Measurements from ENCODE around the gene TGFBR2.

TGFBR2 gene

DNA sequence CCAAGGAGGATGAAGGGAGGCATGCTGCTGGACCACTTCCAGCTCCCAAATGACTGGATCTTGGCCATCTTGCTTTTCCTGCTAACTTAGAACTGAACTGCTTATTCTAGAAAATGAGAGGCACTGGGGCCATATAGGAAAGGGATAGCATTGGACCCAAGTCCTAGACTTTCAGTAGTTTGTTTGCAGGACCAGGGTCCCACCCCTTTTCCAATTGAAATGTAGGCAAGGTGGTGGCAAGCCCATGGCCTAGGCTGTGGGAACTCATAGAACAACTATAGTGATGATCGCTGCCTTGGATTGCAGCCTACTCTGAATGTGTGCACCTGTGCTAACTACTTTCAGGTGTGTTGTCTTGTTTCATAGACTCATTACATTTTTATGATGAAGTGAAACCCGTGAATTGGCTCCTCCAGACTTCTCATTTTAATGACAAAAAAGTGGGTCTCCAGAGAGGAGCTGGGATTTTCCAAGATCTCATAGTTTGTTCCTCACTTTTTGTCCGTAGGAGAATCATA, 50.3 kb downstream of the TGFBR2 start:
- TF ChIP-seq, protein P1, sequence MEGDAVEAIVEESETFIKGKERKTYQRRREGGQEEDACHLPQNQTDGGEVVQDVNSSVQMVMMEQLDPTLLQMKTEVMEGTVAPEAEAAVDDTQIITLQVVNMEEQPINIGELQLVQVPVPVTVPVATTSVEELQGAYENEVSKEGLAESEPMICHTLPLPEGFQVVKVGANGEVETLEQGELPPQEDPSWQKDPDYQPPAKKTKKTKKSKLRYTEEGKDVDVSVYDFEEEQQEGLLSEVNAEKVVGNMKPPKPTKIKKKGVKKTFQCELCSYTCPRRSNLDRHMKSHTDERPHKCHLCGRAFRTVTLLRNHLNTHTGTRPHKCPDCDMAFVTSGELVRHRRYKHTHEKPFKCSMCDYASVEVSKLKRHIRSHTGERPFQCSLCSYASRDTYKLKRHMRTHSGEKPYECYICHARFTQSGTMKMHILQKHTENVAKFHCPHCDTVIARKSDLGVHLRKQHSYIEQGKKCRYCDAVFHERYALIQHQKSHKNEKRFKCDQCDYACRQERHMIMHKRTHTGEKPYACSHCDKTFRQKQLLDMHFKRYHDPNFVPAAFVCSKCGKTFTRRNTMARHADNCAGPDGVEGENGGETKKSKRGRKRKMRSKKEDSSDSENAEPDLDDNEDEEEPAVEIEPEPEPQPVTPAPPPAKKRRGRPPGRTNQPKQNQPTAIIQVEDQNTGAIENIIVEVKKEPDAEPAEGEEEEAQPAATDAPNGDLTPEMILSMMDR (IDR thresholded peaks at IDR 0.05; ENCODE audit: insufficient read depth, low read depth, low read length, missing control alignments), result no peak
- DNase-seq (ENCODE audit: low read depth), result no peak
- H3K4me3 ChIP-seq (ENCODE audit: low read depth, low read length), result no peak overlapping the region

DNA sequence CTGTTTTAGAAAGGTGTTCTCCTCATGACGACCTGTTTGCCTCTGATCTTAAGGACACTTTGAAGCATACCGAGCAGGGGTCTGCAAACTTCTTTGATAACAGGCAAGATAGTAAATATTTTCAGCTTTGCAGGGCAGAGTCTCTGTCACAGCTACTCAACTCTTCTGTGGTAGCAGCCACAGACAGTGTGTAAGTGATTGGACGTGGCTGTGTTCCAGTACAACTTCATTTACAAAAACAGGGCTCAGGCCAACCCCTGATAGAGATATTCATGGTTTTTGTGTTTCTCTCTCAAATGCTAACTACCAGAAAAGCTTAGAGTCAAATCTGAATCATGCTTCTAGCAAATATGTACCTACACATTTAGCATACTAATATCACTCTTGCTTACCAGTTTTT, 51.5 kb downstream of the TGFBR2 start:
- H3K4me3 ChIP-seq (ENCODE audit: low read depth, low read length), result no peak overlapping the region
- DNase-seq (ENCODE audit: low read depth), result no peak
- TF ChIP-seq, protein P1 (IDR thresholded peaks at IDR 0.05; ENCODE audit: insufficient read depth, low read depth, low read length, missing control alignments), result no peak

DNA sequence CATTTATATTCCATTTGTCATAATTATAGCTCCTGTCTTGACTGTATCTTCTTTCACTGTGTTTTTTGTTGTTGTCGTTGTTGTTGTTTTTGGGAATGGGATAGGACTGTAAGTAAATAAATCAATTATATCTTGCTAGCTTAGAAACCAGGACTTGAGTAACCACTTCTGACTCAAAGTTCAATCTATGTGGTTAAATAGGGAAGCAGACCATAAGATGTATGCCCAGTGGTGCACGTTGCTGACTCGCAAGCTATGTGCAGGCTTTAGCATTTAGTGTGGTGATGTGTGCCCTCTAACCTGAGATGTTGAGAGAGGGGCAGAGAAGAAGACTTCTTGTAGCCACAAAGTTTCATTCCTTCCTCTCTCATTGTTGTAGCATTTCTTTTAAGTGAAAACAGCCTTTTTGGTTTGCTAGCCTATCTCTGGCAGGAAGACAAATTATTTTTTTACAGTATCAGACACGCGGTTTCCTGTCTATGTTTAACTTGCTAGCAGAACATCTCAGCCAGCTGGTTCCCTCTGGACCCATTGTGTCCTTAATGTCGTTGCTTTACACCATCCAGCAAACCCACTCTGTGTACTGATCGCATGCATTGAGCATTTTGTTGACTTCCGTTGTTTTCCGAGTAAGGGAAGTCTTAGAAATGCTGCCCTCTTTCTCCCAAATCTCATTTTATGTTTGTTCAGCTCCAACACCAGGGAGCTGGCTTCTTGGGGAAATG, 52.1 kb downstream of the TGFBR2 start:
- TF ChIP-seq, protein P1 (IDR thresholded peaks at IDR 0.05; ENCODE audit: insufficient read depth, low read depth, low read length, missing control alignments), result no peak
- H3K4me3 ChIP-seq (ENCODE audit: low read depth, low read length), result no peak overlapping the region
- peak; percentile 68 for DNase-seq (ENCODE audit: low read depth)

DNA sequence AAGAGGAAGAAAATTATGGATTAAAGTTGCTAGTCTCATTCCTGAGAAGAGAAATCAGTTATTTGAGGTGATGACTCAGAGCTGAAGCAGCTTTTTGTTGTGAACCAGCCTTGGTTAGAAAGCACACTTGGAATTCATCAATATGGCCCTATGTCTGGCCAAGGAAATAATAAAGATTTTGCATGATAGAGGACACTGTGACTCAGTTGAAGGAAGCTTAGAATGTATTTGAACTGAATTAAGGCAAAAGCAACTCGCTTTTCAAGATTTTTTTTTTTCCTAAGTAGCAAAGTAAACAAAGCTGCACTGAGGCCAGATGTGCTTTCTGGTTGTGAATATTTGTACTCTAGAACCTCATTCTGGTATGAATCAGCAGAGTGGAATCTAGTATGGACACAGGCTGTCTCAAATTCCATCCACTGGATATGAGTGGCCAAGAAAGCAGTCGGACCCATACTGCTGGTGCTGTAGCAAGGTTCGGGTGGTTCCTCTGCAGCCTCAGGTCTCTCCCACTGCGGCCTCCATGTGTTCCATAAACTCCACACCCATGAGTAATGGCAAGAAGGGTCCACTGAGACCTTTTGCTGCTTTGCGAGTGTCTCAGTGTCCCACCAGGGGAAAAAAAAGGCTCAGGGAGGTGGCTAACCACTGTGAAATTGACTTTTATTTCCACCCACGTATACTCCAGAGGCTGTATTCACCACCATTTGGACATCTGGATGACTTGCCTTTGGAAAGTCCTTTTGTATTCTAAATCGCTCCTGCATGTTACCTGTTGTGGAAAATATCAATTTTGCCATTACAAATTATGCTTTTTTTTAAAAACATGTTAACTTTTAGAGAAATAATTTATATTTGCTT, 53.1 kb downstream of the TGFBR2 start:
- H3K4me3 ChIP-seq (ENCODE audit: low read depth, low read length), result no peak overlapping the region
- TF ChIP-seq, protein P1 (IDR thresholded peaks at IDR 0.05; ENCODE audit: insufficient read depth, low read depth, low read length, missing control alignments), result no peak
- no peak for DNase-seq (ENCODE audit: low read depth)

DNA sequence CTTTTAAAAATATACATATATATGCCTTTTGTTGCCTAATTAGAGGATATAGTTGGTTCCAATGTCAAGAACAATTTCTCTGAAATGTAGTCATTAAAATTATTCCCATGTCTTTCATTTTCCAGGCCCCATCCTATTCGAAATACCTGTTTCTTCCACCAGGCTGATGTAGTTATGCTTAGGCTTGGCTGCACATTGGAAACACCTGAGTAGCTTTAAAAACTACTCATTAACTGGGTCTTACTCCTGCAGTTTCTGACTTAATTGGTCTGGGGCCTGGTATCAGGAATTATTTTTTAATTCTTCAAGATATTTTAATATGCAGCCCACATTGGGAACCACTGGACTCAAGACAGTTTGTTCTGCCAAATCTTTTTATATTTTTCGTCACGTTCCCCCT, 53.7 kb downstream of the TGFBR2 start:
- H3K4me3 ChIP-seq (ENCODE audit: low read depth, low read length), result no peak overlapping the region
- TF ChIP-seq, protein P1 (IDR thresholded peaks at IDR 0.05; ENCODE audit: insufficient read depth, low read depth, low read length, missing control alignments), result no peak
- DNase-seq (ENCODE audit: low read depth), result no peak

DNA sequence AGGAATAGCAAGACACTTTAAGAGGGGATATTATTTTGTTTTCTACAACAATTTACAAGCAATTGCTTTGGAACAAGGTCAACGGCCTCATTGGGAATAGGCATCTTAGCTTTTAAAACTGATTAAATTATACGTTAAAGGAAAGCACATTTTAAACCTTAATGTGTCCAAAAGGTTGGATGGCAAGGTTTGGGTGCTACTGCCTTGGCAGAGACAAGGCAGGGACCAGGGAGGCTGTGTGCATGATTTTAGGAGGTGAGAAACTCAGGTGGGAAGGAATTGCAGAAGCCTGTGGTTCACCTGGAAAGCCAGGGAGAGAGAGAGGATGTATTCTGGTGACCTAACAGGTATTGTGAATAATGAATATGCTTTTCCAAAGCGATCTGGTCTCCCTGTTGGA, 54.3 kb downstream of the TGFBR2 start:
- TF ChIP-seq, protein P1 (IDR thresholded peaks at IDR 0.05; ENCODE audit: insufficient read depth, low read depth, low read length, missing control alignments), result no peak
- no peak for DNase-seq (ENCODE audit: low read depth)
- H3K4me3 ChIP-seq (ENCODE audit: low read depth, low read length), result no peak overlapping the region

Data from GM12865 (cell line).